Psoas muscle (tissue), 8 donors: ENCODE measurements around the gene MYB. TPM values are rescaled to one million over a fixed set of nuclear protein-coding genes. Genes with fewer than 3 reads are reported as not detected.

Experiments
- ATAC-seq, 4 donors: fragments of 200-7000 bp; cut with Tn5 transposase; one replicate each; pipeline ENCODE4 v1.9.1; 2020; ENCODE audit warnings: moderate library complexity in 3 of 4, mild to moderate bottlenecking in 2 of 4
- DNase-seq, 2 donors: peaks; one replicate each; pipeline ENCODE4 v3.0.0-alpha.2; 2020
- H3K27ac ChIP-seq: fragments of 200-600 bp; one replicate; pipeline ENCODE4 v1.8.0; 2022
- H3K27me3 ChIP-seq, 3 donors: fragments of 200-600 bp in 1 of 3; one replicate each; pipeline versions ENCODE4 v1.6.1 to v1.8.0; 2013 to 2022; ENCODE audit warnings: low read length in 2 of 3, mild to moderate bottlenecking in 2 of 3, moderate library complexity in 1 of 3; ENCODE audit not compliant: insufficient read depth in 3 of 3
- H3K36me3 ChIP-seq, 2 donors: fragments of 200-600 bp in 1 of 2; one replicate each; pipeline versions ENCODE4 v1.6.1 to v1.8.0; 2013 to 2022; ENCODE audit warnings: low read depth in 1 of 2, mild to moderate bottlenecking in 1 of 2, moderate library complexity in 1 of 2; ENCODE audit not compliant: insufficient read depth in 1 of 2
- H3K4me1 ChIP-seq: fragments of 200-600 bp; one replicate; pipeline ENCODE4 v1.8.0; 2022
- H3K4me3 ChIP-seq: fragments of 200-600 bp; one replicate; pipeline ENCODE4 v1.8.0; 2022; ENCODE audit warnings: mild to moderate bottlenecking
- H3K9me3 ChIP-seq: fragments of 200-600 bp; one replicate; pipeline ENCODE4 v1.8.0; 2022
- WGBS, 3 donors: extraction: QIAGEN DNeasy Blood & Tissue Kit; methylation state at CpG; one replicate each; pipeline versions ENCODE4 v1.1.6 to v1.1.7; 2013; 5-methylcytosine and 5-hydroxymethylcytosine counted together
- intact Hi-C, 2 donors: fragments of 100-400 bp; cut with DNase I; formaldehyde crosslinking; loops; one replicate each; pipeline versions ENCODE4 v1.11.0 to v1.14.2; 2022
- polyA plus RNA-seq, 3 donors: library from polyadenylated mRNA; stranded (reverse); fragments of 200-250 nt; gene quantifications; one replicate each; pipeline ENCODE4 v1.2.3, GENCODE V29; 2013
- total RNA-seq, 4 donors: library from RNA; stranded (reverse); fragmentation: NEBNext Ultra II Directional in 2 of 4; extraction: Animal tissue kit (Norgen Biotek cat#: 25700) in 2 of 4; gene quantifications; one replicate each; pipeline versions ENCODE4 v1.2.1 to v1.2.4, GENCODE V29; 2021 to 2023
- TF ChIP-seq, protein P1 (sequence below): fragments of 200-600 bp; IDR thresholded peaks from one replicate; pipeline ENCODE4 v1.8.0; 2022; ENCODE audit warnings: antibody characterized with exemption
- donor health status: healthy with polysubstance abuse.
- donor health status: DM: no; HTN: no; CAD: no; lungs with moderate emphysema.
- donor health status: Bipolar disorder and iron deficiency.
- donor health status: healthy.
- donor health status: DM: yes; HTN: yes; CAD: no.
- donor health status: DM: no; HTN: no; CAD: no.
- donor health status: DM: no; HTN: no; CAD: no.
- donor health status: DM: yes; HTN: yes; CAD: no.

Gene MYB
- total and polyA plus RNA-seq, 7 donors = 0.04 to 0.28 (median 0.05) TPM; not detected in 3

DNA sequence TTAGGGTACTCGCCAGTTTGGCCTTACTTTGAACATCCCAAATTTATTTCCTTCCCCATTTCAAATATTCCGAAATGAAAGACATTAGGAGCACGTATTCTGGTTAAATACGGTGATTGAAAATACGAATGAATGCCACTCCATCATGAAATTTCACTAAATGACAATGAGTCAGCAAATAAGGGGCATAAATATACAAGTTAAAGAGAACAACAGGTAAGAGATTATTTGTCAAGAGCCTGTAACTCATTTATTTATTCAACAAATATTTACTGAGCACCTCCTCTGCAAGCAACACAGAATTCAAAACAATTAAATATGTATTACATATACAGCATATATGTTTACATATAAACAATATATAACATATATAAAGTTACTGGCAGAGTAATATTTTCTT is 44.8 kb downstream of the MYB start:
- H3K27ac ChIP-seq = no peak overlapping the region
- H3K36me3 ChIP-seq = no peaks in the 10 kb centered on the region
- intact Hi-C loops = no loop called here
- H3K4me1 ChIP-seq = no peaks in the 10 kb centered on the region
- DNase-seq (no peak), ATAC-seq (no peak)
- H3K27me3 ChIP-seq = no peaks in the 10 kb centered on the region
- no peak overlapping the region for H3K4me3 ChIP-seq
- H3K9me3 ChIP-seq = no peaks in the 10 kb centered on the region
- TF ChIP-seq, protein P1, sequence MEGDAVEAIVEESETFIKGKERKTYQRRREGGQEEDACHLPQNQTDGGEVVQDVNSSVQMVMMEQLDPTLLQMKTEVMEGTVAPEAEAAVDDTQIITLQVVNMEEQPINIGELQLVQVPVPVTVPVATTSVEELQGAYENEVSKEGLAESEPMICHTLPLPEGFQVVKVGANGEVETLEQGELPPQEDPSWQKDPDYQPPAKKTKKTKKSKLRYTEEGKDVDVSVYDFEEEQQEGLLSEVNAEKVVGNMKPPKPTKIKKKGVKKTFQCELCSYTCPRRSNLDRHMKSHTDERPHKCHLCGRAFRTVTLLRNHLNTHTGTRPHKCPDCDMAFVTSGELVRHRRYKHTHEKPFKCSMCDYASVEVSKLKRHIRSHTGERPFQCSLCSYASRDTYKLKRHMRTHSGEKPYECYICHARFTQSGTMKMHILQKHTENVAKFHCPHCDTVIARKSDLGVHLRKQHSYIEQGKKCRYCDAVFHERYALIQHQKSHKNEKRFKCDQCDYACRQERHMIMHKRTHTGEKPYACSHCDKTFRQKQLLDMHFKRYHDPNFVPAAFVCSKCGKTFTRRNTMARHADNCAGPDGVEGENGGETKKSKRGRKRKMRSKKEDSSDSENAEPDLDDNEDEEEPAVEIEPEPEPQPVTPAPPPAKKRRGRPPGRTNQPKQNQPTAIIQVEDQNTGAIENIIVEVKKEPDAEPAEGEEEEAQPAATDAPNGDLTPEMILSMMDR = no peak
- WGBS, 3 donors = 90 to 97% (median 91%) methylated on average over 5 of the region's 5 CpGs

DNA sequence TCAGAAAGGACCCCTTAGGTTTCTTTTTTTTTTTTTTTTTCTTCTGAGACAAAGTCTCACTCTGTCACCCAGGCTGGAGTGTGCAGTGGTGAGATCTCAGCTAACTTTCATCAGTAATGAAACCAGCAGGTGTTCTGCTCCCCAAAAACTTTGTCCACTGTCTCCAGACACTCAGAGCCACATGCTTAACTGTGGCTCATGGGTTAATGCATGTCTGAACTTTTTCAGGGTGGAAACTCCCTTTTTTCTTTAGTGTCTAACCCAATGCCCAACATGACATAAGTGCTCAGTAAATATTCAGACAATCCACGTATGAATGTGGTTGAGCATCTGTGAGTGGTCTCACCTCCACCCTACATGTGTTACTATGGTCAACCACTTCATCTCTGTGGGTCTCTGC is 45.4 kb downstream of the MYB start:
- 64 to 83% (median 81%) methylated on average over 1 of the region's 1 CpG for WGBS, 3 donors

DNA sequence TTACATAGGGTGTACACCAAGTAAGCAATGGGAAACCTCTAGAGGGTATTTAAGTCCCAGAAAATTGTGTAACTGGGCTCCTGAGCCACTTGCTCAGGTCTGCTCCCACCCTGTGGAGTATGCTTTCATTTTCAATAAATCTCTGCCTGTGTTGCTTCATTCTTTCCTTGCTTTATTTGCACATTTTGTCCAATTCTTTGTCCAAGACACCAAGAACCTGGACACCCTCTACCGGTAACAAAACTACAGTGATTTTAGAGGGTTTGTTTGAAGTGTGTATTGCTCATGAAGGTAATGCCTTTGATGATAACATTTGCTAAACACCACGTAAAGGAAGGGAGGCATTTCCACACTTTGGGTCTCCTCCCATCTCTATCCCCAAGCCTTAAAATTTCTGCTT is 46.2 kb downstream of the MYB start:
- Histone ChIP-seq H3K36me3 (no peaks in the 10 kb centered on the region), H3K27ac (no peak overlapping the region), H3K27me3 (no peaks in the 10 kb centered on the region), H3K4me1 (no peaks in the 10 kb centered on the region), H3K4me3 (no peak overlapping the region), H3K9me3 (no peaks in the 10 kb centered on the region)
- ATAC-seq = no peak
- 89 to 92% (median 90%) methylated on average over 2 of the region's 2 CpGs for WGBS, 3 donors
- TF ChIP-seq, protein P1 = no peak
- intact Hi-C loops = no loop called here
- DNase-seq = no peak

More for the DNA sequence above, 45.4 kb downstream of the MYB start:
- Histone ChIP-seq H3K4me3 (no peak overlapping the region), H3K27me3 (no peaks in the 10 kb centered on the region), H3K4me1 (no peaks in the 10 kb centered on the region), H3K27ac (no peak overlapping the region), H3K36me3 (no peaks in the 10 kb centered on the region), H3K9me3 (no peaks in the 10 kb centered on the region)
- TF ChIP-seq, protein P1 = no peak
- ATAC-seq = no peak
- no peak for DNase-seq
- intact Hi-C loops = no loop called here

DNA sequence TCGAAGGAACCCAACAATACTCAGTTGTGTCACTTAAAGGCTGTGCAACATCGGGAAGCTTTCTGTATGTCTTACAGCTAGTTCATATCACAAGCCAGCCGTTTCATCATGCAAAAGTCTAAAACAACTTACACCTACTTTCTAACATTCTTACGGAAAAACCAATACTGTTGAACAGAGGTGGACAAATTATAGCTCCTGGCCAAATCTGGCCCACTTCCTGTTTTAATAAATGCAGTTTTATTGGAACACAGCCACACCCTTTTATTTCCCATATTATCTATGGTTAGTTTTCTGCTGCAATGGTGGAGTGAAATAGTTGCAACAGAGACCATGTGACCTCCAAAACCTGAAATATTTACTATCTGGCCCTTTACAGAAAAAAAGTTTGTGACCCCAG is 46.6 kb downstream of the MYB start:
- H3K27ac ChIP-seq = no peak overlapping the region
- no peak overlapping the region for H3K4me3 ChIP-seq
- no peaks in the 10 kb centered on the region for H3K36me3 ChIP-seq
- no peaks in the 10 kb centered on the region for H3K4me1 ChIP-seq
- no peak for ATAC-seq
- TF ChIP-seq, protein P1 = no peak
- no peak for DNase-seq
- no peaks in the 10 kb centered on the region for H3K9me3 ChIP-seq
- H3K27me3 ChIP-seq = no peaks in the 10 kb centered on the region
- intact Hi-C loops = no loop called here
- WGBS, 3 donors = 93 to 95% (median 94%) methylated on average over 4 of the region's 4 CpGs

DNA sequence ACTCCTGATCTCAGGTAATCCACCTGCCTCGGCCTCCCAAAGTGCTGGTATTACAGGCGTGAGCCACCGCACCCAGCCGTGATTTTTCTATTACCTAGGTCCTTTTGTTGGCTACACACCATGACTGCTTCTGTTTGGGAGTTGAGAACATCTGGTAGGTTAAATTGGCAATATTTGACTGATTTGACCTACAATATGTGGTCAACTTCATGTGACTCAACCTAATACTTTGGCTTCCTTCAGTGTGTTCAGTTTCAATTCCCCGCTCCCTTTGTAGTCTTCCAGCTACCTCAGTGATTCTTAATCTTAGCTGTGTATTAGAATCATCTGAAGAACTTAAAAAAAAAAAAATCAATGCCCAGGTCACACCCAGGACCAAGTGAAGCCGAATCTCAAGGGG is 47.4 kb downstream of the MYB start:
- Histone ChIP-seq H3K4me1 (no peaks in the 10 kb centered on the region), H3K4me3 (no peak overlapping the region), H3K27ac (no peak overlapping the region), H3K36me3 (no peaks in the 10 kb centered on the region), H3K9me3 (no peaks in the 10 kb centered on the region), H3K27me3 (no peaks in the 10 kb centered on the region)
- TF ChIP-seq, protein P1 = no peak
- intact Hi-C loops = no loop called here
- 94 to 96% (median 94%) methylated on average over 6 of the region's 6 CpGs for WGBS, 3 donors
- ATAC-seq = no peak
- DNase-seq = no peak
